ENCODE measurements around the gene DGUOK. TPM values are rescaled to one million over a fixed set of nuclear protein-coding genes. Genes with fewer than 3 reads are reported as not detected.

DGUOK gene
- total and polyA plus RNA-seq, 4 donors: 19.6 to 49.7 (median 28.3) TPM

- H3K27me3 ChIP-seq (ENCODE audit: control insufficient read depth in 4 of 4, insufficient read depth in 4 of 4, low read length in 3 of 4): no peaks in the 10 kb centered on the region
These were observed 6.5 kb downstream of the DGUOK start for GRCh38 chr2:73933194-73933593.

More at GRCh38 chr2:73933194-73933593, 6.5 kb downstream of the DGUOK start:
- DNase-seq (ENCODE audit: low spot score): no peak
- no peaks in the 10 kb centered on the region for H3K9me3 ChIP-seq (ENCODE audit: control insufficient read depth in 4 of 4, low read length in 3 of 4)
- H3K4me3 ChIP-seq (ENCODE audit: low read depth in 1 of 3, low read length in 3 of 3): no peak overlapping the region
- H3K36me3 ChIP-seq (ENCODE audit: control insufficient read depth in 4 of 4, insufficient read depth in 3 of 4, low read depth in 1 of 4, low read length in 3 of 4): peaks cover 0 to 11% (median 3%) of the 10 kb centered on the region in 4 donors
- H3K4me1 ChIP-seq (ENCODE audit: control insufficient read depth in 4 of 4, insufficient read depth in 4 of 4, low read length in 3 of 4): peaks cover 4 to 14% (median 10%) of the 10 kb centered on the region in 4 donors
- 96% methylated on average over 3 of the region's 3 CpGs for WGBS
- H3K27ac ChIP-seq (ENCODE audit: low read depth in 1 of 2, low read length in 2 of 2): no peak overlapping the region
- no peak overlapping the region for H3K9ac ChIP-seq (ENCODE audit: low read depth in 1 of 2, low read length in 2 of 2)
- TF ChIP-seq JUND (IDR thresholded peaks at IDR 0.05) (no peak), HNF4A (conservative IDR thresholded peaks at IDR 0.05) (no peak), REST (IDR thresholded peaks at IDR 0.05) (no peak), SP1 (IDR thresholded peaks at IDR 0.05) (no peak), FOXA2 (IDR thresholded peaks at IDR 0.05) (no peak), NR2F2 (IDR thresholded peaks at IDR 0.05) (no peak), HNF4G (IDR thresholded peaks at IDR 0.05) (no peak), EGR1 (IDR thresholded peaks at IDR 0.05; ENCODE audit: low read depth in 2 of 2) (no peak), YY1 (IDR thresholded peaks at IDR 0.05) (no peak), GABPA (IDR thresholded peaks at IDR 0.05 in 1 of 2, conservative IDR thresholded peaks at IDR 0.05 in 1 of 2) (no peak)
- TF ChIP-seq, protein P1, sequence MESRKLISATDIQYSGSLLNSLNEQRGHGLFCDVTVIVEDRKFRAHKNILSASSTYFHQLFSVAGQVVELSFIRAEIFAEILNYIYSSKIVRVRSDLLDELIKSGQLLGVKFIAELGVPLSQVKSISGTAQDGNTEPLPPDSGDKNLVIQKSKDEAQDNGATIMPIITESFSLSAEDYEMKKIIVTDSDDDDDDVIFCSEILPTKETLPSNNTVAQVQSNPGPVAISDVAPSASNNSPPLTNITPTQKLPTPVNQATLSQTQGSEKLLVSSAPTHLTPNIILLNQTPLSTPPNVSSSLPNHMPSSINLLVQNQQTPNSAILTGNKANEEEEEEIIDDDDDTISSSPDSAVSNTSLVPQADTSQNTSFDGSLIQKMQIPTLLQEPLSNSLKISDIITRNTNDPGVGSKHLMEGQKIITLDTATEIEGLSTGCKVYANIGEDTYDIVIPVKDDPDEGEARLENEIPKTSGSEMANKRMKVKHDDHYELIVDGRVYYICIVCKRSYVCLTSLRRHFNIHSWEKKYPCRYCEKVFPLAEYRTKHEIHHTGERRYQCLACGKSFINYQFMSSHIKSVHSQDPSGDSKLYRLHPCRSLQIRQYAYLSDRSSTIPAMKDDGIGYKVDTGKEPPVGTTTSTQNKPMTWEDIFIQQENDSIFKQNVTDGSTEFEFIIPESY (IDR thresholded peaks at IDR 0.05): no peak
- TF ChIP-seq, protein P2, sequence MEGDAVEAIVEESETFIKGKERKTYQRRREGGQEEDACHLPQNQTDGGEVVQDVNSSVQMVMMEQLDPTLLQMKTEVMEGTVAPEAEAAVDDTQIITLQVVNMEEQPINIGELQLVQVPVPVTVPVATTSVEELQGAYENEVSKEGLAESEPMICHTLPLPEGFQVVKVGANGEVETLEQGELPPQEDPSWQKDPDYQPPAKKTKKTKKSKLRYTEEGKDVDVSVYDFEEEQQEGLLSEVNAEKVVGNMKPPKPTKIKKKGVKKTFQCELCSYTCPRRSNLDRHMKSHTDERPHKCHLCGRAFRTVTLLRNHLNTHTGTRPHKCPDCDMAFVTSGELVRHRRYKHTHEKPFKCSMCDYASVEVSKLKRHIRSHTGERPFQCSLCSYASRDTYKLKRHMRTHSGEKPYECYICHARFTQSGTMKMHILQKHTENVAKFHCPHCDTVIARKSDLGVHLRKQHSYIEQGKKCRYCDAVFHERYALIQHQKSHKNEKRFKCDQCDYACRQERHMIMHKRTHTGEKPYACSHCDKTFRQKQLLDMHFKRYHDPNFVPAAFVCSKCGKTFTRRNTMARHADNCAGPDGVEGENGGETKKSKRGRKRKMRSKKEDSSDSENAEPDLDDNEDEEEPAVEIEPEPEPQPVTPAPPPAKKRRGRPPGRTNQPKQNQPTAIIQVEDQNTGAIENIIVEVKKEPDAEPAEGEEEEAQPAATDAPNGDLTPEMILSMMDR (IDR thresholded peaks at IDR 0.05; ENCODE audit: low read depth, low read length, missing input control): no peak
- TF ChIP-seq, protein P3, sequence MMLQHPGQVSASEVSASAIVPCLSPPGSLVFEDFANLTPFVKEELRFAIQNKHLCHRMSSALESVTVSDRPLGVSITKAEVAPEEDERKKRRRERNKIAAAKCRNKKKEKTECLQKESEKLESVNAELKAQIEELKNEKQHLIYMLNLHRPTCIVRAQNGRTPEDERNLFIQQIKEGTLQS (IDR thresholded peaks at IDR 0.05): no peak

All from liver (tissue), 9 donors.